Measurements from ENCODE around the gene ABCA7. TPM values are rescaled to one million over a fixed set of nuclear protein-coding genes. Genes with fewer than 3 reads are reported as not detected.
A peak's percentile ranks its signal among the peaks of the same experiment; 100 is the strongest.

The ABCA7 gene
- total RNA-seq, 1 experiment from 2014 or later: 91.4 TPM

- Histone ChIP-seq H4K20me1 (ENCODE audit: insufficient read depth) (no peaks in the 10 kb centered on the region), H3K27ac (ENCODE audit: low read depth, low read length) (0 out of 2 replicates have a peak overlapping the region, but pooled peaks have one; percentile 16), H3K4me1 (ENCODE audit: control insufficient read depth in 1 of 2, insufficient read depth in 2 of 2, low read length in 2 of 2) (peaks cover under 1 to 7% of the 10 kb centered on the region in 2 experiments; a peak in 2 of 4 replicates), H3K4me2 (ENCODE audit: low read length) (no peak overlapping the region), H3K9me2 (ENCODE audit: insufficient read depth) (no peaks in the 10 kb centered on the region), H2AFZ (ENCODE audit: low read depth, low read length, poor library complexity, severe bottlenecking) (no peak overlapping the region), H3K9ac (ENCODE audit: low read length) (no peak overlapping the region), H3K9me3 (ENCODE audit: control insufficient read depth in 1 of 2, insufficient read depth in 1 of 2, low read depth in 1 of 2, low read length in 2 of 2) (no peaks in the 10 kb centered on the region), H3K27me3 (ENCODE audit: insufficient read depth, low read length) (no peaks in the 10 kb centered on the region), H3K4me3 (replicated peaks in 1 of 2; ENCODE audit: low read depth in 1 of 2, low read length in 2 of 2) (no peak overlapping the region), H3K36me3 (ENCODE audit: control insufficient read depth in 1 of 2, insufficient read depth in 2 of 2, low read length in 2 of 2) (peaks cover 2 to 4% of the 10 kb centered on the region in 2 experiments; a peak in 3 of 4 replicates), H3K79me2 (ENCODE audit: insufficient read depth, low read length) (no peaks in the 10 kb centered on the region)
- RAD21 ChIA-PET (ENCODE audit: low non-redundant PET in 1 of 2, low total read pairs in 2 of 2, uncharacterized antibody in 2 of 2, unreplicated experiment in 2 of 2): interaction anchor here (0.6 to 0.8 kb wide), 2 partner anchors 31 to 379 kb away, joined by 3 to 5 read pairs; no protein-coding TSS in a partner anchor
- BruUV-seq (replicated peaks): no TSS peak
- intact Hi-C loops (cut with micrococcal nuclease): no loop called here
- POLR2A ChIA-PET: no interaction called here
- ATAC-seq: peak; percentile 81
- CTCF ChIA-PET: no interaction called here
- no peak for DNase-seq (ENCODE audit: low read depth, low spot score)
- TF ChIP-seq FOSL1 (IDR thresholded peaks at IDR 0.05; ENCODE audit: low read depth) (no peak), CEBPB (IDR thresholded peaks at IDR 0.05; ENCODE audit: low read depth) (no peak)
- TF ChIP-seq, protein P1, sequence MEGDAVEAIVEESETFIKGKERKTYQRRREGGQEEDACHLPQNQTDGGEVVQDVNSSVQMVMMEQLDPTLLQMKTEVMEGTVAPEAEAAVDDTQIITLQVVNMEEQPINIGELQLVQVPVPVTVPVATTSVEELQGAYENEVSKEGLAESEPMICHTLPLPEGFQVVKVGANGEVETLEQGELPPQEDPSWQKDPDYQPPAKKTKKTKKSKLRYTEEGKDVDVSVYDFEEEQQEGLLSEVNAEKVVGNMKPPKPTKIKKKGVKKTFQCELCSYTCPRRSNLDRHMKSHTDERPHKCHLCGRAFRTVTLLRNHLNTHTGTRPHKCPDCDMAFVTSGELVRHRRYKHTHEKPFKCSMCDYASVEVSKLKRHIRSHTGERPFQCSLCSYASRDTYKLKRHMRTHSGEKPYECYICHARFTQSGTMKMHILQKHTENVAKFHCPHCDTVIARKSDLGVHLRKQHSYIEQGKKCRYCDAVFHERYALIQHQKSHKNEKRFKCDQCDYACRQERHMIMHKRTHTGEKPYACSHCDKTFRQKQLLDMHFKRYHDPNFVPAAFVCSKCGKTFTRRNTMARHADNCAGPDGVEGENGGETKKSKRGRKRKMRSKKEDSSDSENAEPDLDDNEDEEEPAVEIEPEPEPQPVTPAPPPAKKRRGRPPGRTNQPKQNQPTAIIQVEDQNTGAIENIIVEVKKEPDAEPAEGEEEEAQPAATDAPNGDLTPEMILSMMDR (IDR thresholded peaks at IDR 0.05 in 2 of 3, conservative IDR thresholded peaks at IDR 0.05 in 1 of 3; ENCODE audit: borderline replicate concordance in 1 of 3, insufficient read depth in 1 of 3, low read depth in 2 of 3, low read length in 2 of 3): peak in 2 of 3 experiments; percentile 50 to 54; a peak in 5 of 6 replicates
Measured at GRCh38 chr19:1057176-1057855, 17.4 kb downstream of the ABCA7 start.

- Histone ChIP-seq H3K4me1 (ENCODE audit: control insufficient read depth in 1 of 2, insufficient read depth in 2 of 2, low read length in 2 of 2) (peaks cover 4 to 14% of the 10 kb centered on the region in 2 experiments; a peak in 3 of 4 replicates), H3K36me3 (ENCODE audit: control insufficient read depth in 1 of 2, insufficient read depth in 2 of 2, low read length in 2 of 2) (peaks cover 2 to 4% of the 10 kb centered on the region in 2 experiments; a peak in 3 of 4 replicates), H3K9me2 (ENCODE audit: insufficient read depth) (no peaks in the 10 kb centered on the region), H2AFZ (ENCODE audit: low read depth, low read length, poor library complexity, severe bottlenecking) (no peak overlapping the region), H3K4me2 (ENCODE audit: low read length) (no peak overlapping the region), H3K27me3 (ENCODE audit: insufficient read depth, low read length) (no peaks in the 10 kb centered on the region), H3K4me3 (replicated peaks in 1 of 2; ENCODE audit: low read depth in 1 of 2, low read length in 2 of 2) (no peak overlapping the region), H4K20me1 (ENCODE audit: insufficient read depth) (no peaks in the 10 kb centered on the region), H3K9ac (ENCODE audit: low read length) (no peak overlapping the region), H3K27ac (ENCODE audit: low read depth, low read length) (no peak overlapping the region), H3K79me2 (ENCODE audit: insufficient read depth, low read length) (no peaks in the 10 kb centered on the region), H3K9me3 (ENCODE audit: control insufficient read depth in 1 of 2, insufficient read depth in 1 of 2, low read depth in 1 of 2, low read length in 2 of 2) (no peaks in the 10 kb centered on the region)
- DNase-seq (ENCODE audit: low read depth, low spot score) (no peak), ATAC-seq (no peak)
- POLR2A ChIA-PET: no interaction called here
- CTCF ChIA-PET: no interaction called here
- intact Hi-C loops (cut with micrococcal nuclease): no loop called here
- BruUV-seq (replicated peaks): TSS peak; percentile 40
- RAD21 ChIA-PET (ENCODE audit: low non-redundant PET in 1 of 2, low total read pairs in 2 of 2, uncharacterized antibody in 2 of 2, unreplicated experiment in 2 of 2): no interaction called here
- no peak for TF ChIP-seq MAX (IDR thresholded peaks at IDR 0.05)
- no peak for TF ChIP-seq POLR2AphosphoS5 (IDR thresholded peaks at IDR 0.05; ENCODE audit: low read depth, low read length)
- TF ChIP-seq CEBPB (IDR thresholded peaks at IDR 0.05; ENCODE audit: low read depth): no peak
- no peak for TF ChIP-seq ATF3 (IDR thresholded peaks at IDR 0.05)
- TF ChIP-seq SIN3A (IDR thresholded peaks at IDR 0.05; ENCODE audit: low read depth): no peak
- TF ChIP-seq ZBTB33 (IDR thresholded peaks at IDR 0.05; ENCODE audit: extremely low read depth, insufficient replicate concordance, low read length): no peak
- TF ChIP-seq SRF (IDR thresholded peaks at IDR 0.05; ENCODE audit: low read depth): no peak
Measured at GRCh38 chr19:1058112-1058511, 18.2 kb downstream of the ABCA7 start.

Data from HCT116 (cell line).